ENCODE results near the gene TM2D3.

DNA sequence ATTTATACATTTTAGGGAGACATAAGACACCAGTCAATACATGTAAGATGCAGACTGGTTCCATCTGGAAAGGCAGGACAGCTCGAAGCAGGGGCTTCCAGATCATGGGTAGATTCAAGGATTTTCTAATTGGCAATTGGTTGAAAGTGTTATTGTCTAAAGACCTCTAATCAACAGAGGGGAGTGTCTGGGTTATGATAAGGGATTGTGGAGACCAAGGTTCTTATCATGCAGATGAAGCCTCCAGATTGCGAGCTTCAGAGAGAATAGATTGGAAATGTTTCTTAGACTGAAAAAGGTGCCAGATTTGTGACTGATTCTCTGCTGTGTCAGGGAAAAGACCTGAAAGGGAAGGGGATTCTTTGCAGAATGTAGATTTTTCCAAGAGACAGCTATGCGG, 15.1 kb downstream of the TM2D3 start:
- TF ChIP-seq ZFX (IDR thresholded peaks at IDR 0.05) (no peak), YY1 (IDR thresholded peaks at IDR 0.05; ENCODE audit: extremely low read depth, insufficient replicate concordance, low read depth, low read length) (no peak), POLR2AphosphoS5 (IDR thresholded peaks at IDR 0.05; ENCODE audit: low read depth, low read length) (no peak)
- TF ChIP-seq, protein P1, sequence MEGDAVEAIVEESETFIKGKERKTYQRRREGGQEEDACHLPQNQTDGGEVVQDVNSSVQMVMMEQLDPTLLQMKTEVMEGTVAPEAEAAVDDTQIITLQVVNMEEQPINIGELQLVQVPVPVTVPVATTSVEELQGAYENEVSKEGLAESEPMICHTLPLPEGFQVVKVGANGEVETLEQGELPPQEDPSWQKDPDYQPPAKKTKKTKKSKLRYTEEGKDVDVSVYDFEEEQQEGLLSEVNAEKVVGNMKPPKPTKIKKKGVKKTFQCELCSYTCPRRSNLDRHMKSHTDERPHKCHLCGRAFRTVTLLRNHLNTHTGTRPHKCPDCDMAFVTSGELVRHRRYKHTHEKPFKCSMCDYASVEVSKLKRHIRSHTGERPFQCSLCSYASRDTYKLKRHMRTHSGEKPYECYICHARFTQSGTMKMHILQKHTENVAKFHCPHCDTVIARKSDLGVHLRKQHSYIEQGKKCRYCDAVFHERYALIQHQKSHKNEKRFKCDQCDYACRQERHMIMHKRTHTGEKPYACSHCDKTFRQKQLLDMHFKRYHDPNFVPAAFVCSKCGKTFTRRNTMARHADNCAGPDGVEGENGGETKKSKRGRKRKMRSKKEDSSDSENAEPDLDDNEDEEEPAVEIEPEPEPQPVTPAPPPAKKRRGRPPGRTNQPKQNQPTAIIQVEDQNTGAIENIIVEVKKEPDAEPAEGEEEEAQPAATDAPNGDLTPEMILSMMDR (IDR thresholded peaks at IDR 0.05 in 2 of 3, conservative IDR thresholded peaks at IDR 0.05 in 1 of 3; ENCODE audit: borderline replicate concordance in 1 of 3, insufficient read depth in 1 of 3, low read depth in 2 of 3, low read length in 2 of 3) = no peak

All from HCT116 (cell line).